Calu3 (cell line): Measurements from ENCODE around the gene CES1. TPM values are rescaled to one million over a fixed set of nuclear protein-coding genes. Genes with fewer than 3 reads are reported as not detected.

Source experiments
- BruUV-seq: library from RNA; stranded (reverse); fragments of 400-500 nt; replicated peaks from 2 replicates; lab custom pipeline; 2021; lab: Mats Ljungman, UMichigan
- CTCF ChIA-PET: fragments of 300-600 bp; sonication (Branson Sonifier 250); formaldehyde crosslinking; loops from one replicate; lab custom pipeline; 2022; ENCODE audit warnings: antibody characterized with exemption; lab: Charles Lee
- DNase-seq: peaks from one replicate; pipeline ENCODE4 v3.0.0; 2022
- H3K27ac Mint-ChIP-seq: one replicate; pipeline ENCODE4 v1.8.0; 2022; ENCODE audit warnings: mixed read lengths; ENCODE audit not compliant: unreplicated experiment
- H3K27me3 Mint-ChIP-seq: one replicate; pipeline ENCODE4 v1.8.0; 2022; ENCODE audit warnings: mixed read lengths; ENCODE audit not compliant: unreplicated experiment
- H3K36me3 Mint-ChIP-seq: one replicate; pipeline ENCODE4 v1.8.0; 2022; ENCODE audit warnings: mild to moderate bottlenecking, moderate library complexity, mixed read lengths; ENCODE audit not compliant: insufficient read depth, unreplicated experiment
- H3K4me1 Mint-ChIP-seq: one replicate; pipeline ENCODE4 v1.8.0; 2022; ENCODE audit warnings: mild to moderate bottlenecking, low read depth, mixed read lengths; ENCODE audit not compliant: unreplicated experiment
- H3K4me3 Mint-ChIP-seq: one replicate; pipeline ENCODE4 v1.8.0; 2022; ENCODE audit warnings: mild to moderate bottlenecking, low read depth, moderate library complexity, mixed read lengths; ENCODE audit not compliant: unreplicated experiment
- H3K9me3 Mint-ChIP-seq: one replicate; pipeline ENCODE4 v1.8.0; 2022; ENCODE audit warnings: low read depth, mixed read lengths; ENCODE audit not compliant: unreplicated experiment
- CTCF ChIP-seq: fragments of 200-600 bp; IDR thresholded peaks from one replicate; pipeline ENCODE4 v1.8.0; 2022; ENCODE audit warnings: antibody characterized with exemption; ENCODE audit not compliant: unreplicated experiment
- intact Hi-C: fragments of 100-400 bp; cut with micrococcal nuclease; formaldehyde crosslinking; loops from one replicate; pipeline ENCODE4 v1.10.0; 2022; ENCODE audit not compliant: unreplicated experiment
- total RNA-seq: library from RNA; stranded (reverse); gene quantifications from 2 replicates; pipeline ENCODE4 v1.2.3, GENCODE V29; 2022

CES1 gene
- total RNA-seq, 1 experiment from 2014 or later, result 0.78 TPM

DNA sequence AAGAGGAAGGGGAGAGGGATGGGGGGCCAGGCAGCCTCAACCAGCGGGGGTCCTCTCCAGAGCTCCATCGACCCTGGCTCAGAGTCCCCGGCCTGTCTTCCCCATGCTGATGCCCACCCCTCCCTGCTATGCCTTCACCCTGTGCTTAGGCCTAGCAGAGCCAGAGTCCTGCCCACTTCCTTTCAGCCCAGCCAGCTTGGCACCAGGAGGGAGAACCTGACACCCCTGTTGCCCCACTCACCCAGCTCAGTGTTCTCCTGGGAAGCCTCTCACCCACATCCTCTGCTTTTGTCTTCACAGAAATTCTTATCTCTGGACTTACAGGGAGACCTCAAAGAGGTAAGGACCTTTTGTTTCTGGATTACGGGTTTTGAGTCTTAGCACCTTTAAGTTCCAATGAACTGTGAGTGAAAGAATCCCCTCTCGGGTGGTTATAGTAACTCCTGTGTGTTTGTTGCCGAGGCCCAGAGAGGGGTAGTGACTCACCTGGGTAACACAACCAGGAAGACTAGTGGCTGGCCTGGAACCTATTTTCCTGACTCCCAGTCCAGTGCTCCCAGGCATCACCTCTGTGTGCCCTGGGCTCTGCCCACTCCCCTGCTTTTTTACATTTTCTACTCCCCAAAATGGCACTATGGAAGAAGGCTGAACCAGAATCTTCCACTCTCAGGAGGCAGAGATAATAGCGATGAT, 53.3 kb downstream of the CES1 start:
- BruUV-seq, result no TSS peak
- H3K4me1 Mint-ChIP-seq, result peaks cover 6% of the 10 kb centered on the region
- no peak for TF ChIP-seq CTCF
- no peaks in the 10 kb centered on the region for H3K27me3 Mint-ChIP-seq
- no peak for DNase-seq
- no peaks in the 10 kb centered on the region for H3K36me3 Mint-ChIP-seq
- no peak overlapping the region for H3K4me3 Mint-ChIP-seq
- H3K27ac Mint-ChIP-seq, result no peak overlapping the region
- CTCF ChIA-PET, result no interaction called here
- intact Hi-C loops, result no loop called here
- no peaks in the 10 kb centered on the region for H3K9me3 Mint-ChIP-seq

DNA sequence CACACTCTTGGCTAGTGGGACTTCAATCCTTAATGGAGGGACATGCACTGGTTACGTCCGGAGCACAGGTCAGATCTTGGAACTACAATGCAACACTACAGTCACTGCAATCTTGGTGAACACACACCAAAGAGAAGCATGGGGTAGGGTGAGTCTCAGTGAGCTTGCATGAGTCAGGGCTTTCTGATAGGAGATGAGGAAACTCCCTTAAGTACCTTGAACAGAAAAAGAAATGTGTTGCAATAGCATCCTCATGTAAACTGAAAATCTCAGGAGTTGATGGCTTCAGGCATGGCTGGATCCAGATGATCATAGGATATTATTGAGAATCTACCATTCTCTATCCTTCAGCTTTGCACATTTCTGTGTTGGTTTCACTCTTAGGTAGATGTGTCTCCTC, 54.1 kb downstream of the CES1 start:
- no peak for TF ChIP-seq CTCF
- H3K4me1 Mint-ChIP-seq, result peaks cover 6% of the 10 kb centered on the region
- BruUV-seq, result no TSS peak
- no peak overlapping the region for H3K27ac Mint-ChIP-seq
- H3K4me3 Mint-ChIP-seq, result no peak overlapping the region
- no peaks in the 10 kb centered on the region for H3K27me3 Mint-ChIP-seq
- CTCF ChIA-PET, result no interaction called here
- no peak for DNase-seq
- intact Hi-C loops, result no loop called here
- no peaks in the 10 kb centered on the region for H3K36me3 Mint-ChIP-seq
- no peaks in the 10 kb centered on the region for H3K9me3 Mint-ChIP-seq

- intact Hi-C loops, result no loop called here
- H3K9me3 Mint-ChIP-seq, result peaks cover 2% of the 10 kb centered on the region
- DNase-seq, result no peak
- CTCF ChIA-PET, result no interaction called here
- no TSS peak for BruUV-seq
- H3K27ac Mint-ChIP-seq, result no peak overlapping the region
- no peaks in the 10 kb centered on the region for H3K4me1 Mint-ChIP-seq
- TF ChIP-seq CTCF, result no peak
- no peaks in the 10 kb centered on the region for H3K36me3 Mint-ChIP-seq
- no peak overlapping the region for H3K4me3 Mint-ChIP-seq
- H3K27me3 Mint-ChIP-seq, result no peaks in the 10 kb centered on the region
Observed at GRCh38 chr16:55775857-55776256, 57.0 kb downstream of the CES1 start.

DNA sequence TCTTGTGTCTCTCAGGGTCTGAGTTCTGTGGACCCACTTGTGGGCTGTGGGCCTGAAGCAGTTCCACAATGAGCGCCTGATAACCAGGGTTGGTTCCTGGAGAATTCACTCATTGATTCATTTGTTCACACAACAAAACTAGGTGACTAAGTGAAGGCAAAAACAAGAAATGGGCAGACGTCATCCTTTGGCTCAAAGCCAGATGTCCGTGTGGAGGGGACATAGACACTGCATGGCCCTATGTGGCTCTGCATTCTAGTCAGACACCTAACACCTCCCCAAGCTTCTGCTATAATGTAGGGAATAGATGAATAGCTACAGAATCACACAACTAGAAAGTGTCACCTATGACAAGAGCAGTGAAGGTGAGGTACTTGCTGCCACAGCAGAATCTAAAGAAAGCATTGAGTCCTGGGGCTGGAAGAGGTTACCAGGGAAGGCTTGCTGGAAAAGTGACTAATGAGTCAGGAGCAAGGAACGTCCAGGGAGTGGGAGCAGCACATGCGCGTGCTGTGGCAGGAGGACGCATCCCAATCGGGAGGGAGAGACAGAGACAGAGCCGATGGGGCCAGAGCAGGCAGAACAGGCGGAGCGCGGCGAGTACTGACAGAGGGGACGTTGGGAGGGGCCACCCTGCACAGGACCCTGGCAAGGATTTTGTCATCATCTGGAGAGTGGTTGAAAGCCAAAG, 58.9 kb downstream of the CES1 start:
- Mint-ChIP-seq H3K27ac (no peak overlapping the region), H3K27me3 (no peaks in the 10 kb centered on the region), H3K4me3 (no peak overlapping the region), H3K9me3 (peaks cover 2% of the 10 kb centered on the region), H3K36me3 (no peaks in the 10 kb centered on the region), H3K4me1 (no peaks in the 10 kb centered on the region)
- intact Hi-C loops, result no loop called here
- CTCF ChIA-PET, result no interaction called here
- BruUV-seq, result no TSS peak
- no peak for DNase-seq
- TF ChIP-seq CTCF, result no peak
